ENCODE measurements around the gene KCNMA1. TPM values are rescaled to one million over a fixed set of nuclear protein-coding genes. Genes with fewer than 3 reads are reported as not detected.

Gene KCNMA1
- total RNA-seq, 4 donors from 2014 or later: 146 to 300 (median 265) TPM

DNA sequence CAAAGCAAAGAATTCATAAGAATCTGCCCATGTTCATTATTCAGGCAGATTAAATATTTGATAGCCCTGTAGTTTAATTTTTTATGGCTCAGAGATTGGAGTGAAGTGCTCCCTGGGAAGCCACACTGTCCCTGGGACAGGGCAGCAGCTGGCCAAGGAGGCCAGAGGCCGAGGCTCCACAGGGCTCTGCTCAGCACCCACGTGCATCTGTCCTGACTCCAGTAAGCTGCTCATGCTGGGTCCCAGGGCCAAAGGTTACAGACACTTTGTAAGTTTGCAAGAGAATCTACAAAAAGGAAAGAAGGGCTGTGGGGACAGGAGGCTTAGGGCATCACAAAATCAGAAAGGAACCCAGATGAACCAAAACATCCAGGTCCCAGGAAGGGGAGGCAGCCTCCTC lies 155.5 kb downstream of the KCNMA1 start:
- Histone ChIP-seq H3K27me3 (no peaks in the 10 kb centered on the region), H3K4me3 (no peak overlapping the region), H3K27ac (replicated peaks in 1 of 4) (peak overlapping the region in 1 of 4 donors; percentile 38), H3K9me3 (no peaks in the 10 kb centered on the region), H3K36me3 (no peaks in the 10 kb centered on the region), H3K4me1 (peaks cover 3 to 61% (median 45%) of the 10 kb centered on the region in 4 donors)
- intact Hi-C loops (cut with DNase I): no loop called here
- no peak for DNase-seq (ENCODE audit: extremely low spot score)
- WGBS: 68% methylated on average over 2 of the region's 2 CpGs
- TF ChIP-seq, protein P1, sequence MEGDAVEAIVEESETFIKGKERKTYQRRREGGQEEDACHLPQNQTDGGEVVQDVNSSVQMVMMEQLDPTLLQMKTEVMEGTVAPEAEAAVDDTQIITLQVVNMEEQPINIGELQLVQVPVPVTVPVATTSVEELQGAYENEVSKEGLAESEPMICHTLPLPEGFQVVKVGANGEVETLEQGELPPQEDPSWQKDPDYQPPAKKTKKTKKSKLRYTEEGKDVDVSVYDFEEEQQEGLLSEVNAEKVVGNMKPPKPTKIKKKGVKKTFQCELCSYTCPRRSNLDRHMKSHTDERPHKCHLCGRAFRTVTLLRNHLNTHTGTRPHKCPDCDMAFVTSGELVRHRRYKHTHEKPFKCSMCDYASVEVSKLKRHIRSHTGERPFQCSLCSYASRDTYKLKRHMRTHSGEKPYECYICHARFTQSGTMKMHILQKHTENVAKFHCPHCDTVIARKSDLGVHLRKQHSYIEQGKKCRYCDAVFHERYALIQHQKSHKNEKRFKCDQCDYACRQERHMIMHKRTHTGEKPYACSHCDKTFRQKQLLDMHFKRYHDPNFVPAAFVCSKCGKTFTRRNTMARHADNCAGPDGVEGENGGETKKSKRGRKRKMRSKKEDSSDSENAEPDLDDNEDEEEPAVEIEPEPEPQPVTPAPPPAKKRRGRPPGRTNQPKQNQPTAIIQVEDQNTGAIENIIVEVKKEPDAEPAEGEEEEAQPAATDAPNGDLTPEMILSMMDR (IDR thresholded peaks at IDR 0.05): no peak
- TF ChIP-seq POLR2AphosphoS5 (IDR thresholded peaks at IDR 0.05) (no peak), EP300 (IDR thresholded peaks at IDR 0.05) (no peak), POLR2A (IDR thresholded peaks at IDR 0.05; ENCODE audit: low read depth) (no peak)

GRCh38 chr10:77479586-77479985 lies 158.0 kb downstream of the KCNMA1 start:
- no peaks in the 10 kb centered on the region for H3K27me3 ChIP-seq
- no peak for TF ChIP-seq POLR2AphosphoS5 (IDR thresholded peaks at IDR 0.05)
- TF ChIP-seq, protein P1 (IDR thresholded peaks at IDR 0.05): no peak
- no peak for TF ChIP-seq POLR2A (IDR thresholded peaks at IDR 0.05; ENCODE audit: low read depth)
- TF ChIP-seq EP300 (IDR thresholded peaks at IDR 0.05): no peak
- H3K36me3 ChIP-seq: no peaks in the 10 kb centered on the region
- no peak for DNase-seq (ENCODE audit: extremely low spot score)
- no peak overlapping the region for H3K4me3 ChIP-seq
- H3K27ac ChIP-seq (replicated peaks in 1 of 4): peak overlapping the region; percentile 42 to 78 (median 72)
- no peaks in the 10 kb centered on the region for H3K9me3 ChIP-seq
- intact Hi-C loops (cut with DNase I): no loop called here
- 82% methylated on average over 8 of the region's 8 CpGs for WGBS
- H3K4me1 ChIP-seq: peaks cover 3 to 52% (median 40%) of the 10 kb centered on the region in 4 donors

DNA sequence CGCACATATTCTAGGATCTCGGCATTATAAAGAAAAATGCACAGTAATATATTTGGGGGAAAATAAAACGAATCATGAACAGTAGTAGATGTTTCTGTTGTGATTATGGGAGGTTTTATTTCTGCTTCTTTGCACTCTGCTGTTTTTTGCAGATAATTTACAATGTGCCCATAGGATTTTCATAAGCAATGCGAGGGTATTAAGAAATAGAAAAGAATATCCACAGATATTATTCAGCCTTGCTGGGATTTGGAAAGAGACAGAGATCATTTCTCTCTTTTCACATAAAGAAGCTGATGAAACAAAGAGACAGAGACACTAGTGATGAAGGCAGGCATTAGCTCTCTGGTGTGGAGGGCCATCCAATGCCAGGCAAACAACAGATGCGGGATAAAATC lies 158.6 kb downstream of the KCNMA1 start:
- TF ChIP-seq EP300 (IDR thresholded peaks at IDR 0.05): no peak
- TF ChIP-seq POLR2AphosphoS5 (IDR thresholded peaks at IDR 0.05): no peak
- TF ChIP-seq POLR2A (IDR thresholded peaks at IDR 0.05; ENCODE audit: low read depth): no peak
- TF ChIP-seq, protein P1 (IDR thresholded peaks at IDR 0.05): no peak
- H3K27me3 ChIP-seq: no peaks in the 10 kb centered on the region
- H3K36me3 ChIP-seq: no peaks in the 10 kb centered on the region
- H3K4me3 ChIP-seq: no peak overlapping the region
- no peaks in the 10 kb centered on the region for H3K9me3 ChIP-seq
- no peak for DNase-seq (ENCODE audit: extremely low spot score)
- peak overlapping the region; percentile 42 to 78 (median 72) for H3K27ac ChIP-seq (replicated peaks in 1 of 4)
- H3K4me1 ChIP-seq: peaks cover 3 to 53% (median 40%) of the 10 kb centered on the region in 4 donors
- intact Hi-C loops (cut with DNase I): no loop called here
- 65% methylated on average over 5 of the region's 5 CpGs for WGBS

DNA sequence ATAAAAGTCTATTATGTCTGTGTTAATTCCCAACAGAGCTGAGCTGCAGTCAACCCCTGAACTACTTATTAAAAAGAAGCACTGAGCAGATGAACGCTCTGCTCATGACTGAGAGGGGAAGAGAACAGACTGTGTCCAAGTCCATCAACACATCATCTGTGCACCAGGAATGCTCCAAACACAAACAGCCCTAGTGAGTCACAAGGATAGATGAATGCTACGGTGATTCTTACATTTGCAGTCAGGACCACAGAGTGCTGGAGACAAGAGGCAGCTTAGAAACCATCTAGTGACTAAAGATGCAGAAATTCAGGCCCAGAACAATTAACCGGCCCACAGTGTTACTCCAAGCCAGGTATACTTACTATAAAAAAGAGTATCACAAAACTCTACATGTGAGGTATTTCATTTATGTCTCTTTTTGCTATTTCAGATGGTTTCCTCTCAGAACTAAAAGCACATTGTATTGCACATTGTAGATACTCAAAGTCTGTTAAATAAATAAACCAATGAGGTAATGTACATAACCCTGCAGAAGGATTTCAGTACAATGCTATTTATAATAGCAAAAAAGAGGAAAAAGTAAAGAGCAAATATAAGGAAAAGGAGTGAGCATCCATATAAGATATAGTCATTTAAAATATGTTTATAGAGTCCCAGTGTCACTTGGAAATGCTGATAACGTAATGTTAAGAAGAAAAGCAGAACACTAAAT lies 159.2 kb downstream of the KCNMA1 start:
- TF ChIP-seq POLR2AphosphoS5 (IDR thresholded peaks at IDR 0.05) (peak; percentile 85 to 86), POLR2A (IDR thresholded peaks at IDR 0.05; ENCODE audit: low read depth) (no peak), EP300 (IDR thresholded peaks at IDR 0.05) (no peak)
- H3K4me1 ChIP-seq: peaks cover 3 to 49% (median 40%) of the 10 kb centered on the region in 4 donors

DNA sequence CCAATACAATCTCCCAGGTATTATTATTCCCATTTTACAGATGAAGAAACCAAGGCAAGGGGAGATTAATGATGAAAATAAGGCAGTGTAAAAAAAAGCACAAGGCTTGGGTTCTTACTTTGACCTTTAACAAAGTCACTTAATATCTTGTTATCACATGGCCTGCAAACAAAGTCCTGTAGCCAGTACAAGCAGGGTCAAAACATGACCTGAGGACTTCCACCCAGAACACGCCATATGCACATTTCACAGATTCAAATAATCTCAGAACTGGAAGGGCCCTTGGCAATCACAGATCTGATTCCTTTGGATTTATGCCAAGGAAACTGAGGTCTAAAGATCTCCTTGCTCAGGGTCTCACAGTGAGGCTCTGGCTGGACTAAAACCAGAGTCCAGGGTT lies 162.1 kb downstream of the KCNMA1 start:
- no peak for DNase-seq (ENCODE audit: extremely low spot score)
- TF ChIP-seq EP300 (IDR thresholded peaks at IDR 0.05): no peak
- TF ChIP-seq POLR2AphosphoS5 (IDR thresholded peaks at IDR 0.05): no peak
- TF ChIP-seq, protein P1 (IDR thresholded peaks at IDR 0.05): no peak
- TF ChIP-seq POLR2A (IDR thresholded peaks at IDR 0.05; ENCODE audit: low read depth): no peak

More for the DNA sequence above, 159.2 kb downstream of the KCNMA1 start:
- Histone ChIP-seq H3K27ac (replicated peaks in 1 of 4) (peak overlapping the region; percentile 42 to 78 (median 72)), H3K4me3 (no peak overlapping the region), H3K36me3 (no peaks in the 10 kb centered on the region), H3K9me3 (no peaks in the 10 kb centered on the region), H3K27me3 (no peaks in the 10 kb centered on the region)
- intact Hi-C loops (cut with DNase I): no loop called here
- no peak for DNase-seq (ENCODE audit: extremely low spot score)
- whole genome bisulfite sequencing: 53% methylated on average over 4 of the region's 4 CpGs

More for the DNA sequence above, 162.1 kb downstream of the KCNMA1 start:
- Histone ChIP-seq H3K4me1 (peaks cover 3 to 51% (median 35%) of the 10 kb centered on the region in 4 donors), H3K27ac (replicated peaks in 1 of 4) (peak overlapping the region in 1 of 4 donors; percentile 14), H3K36me3 (no peaks in the 10 kb centered on the region), H3K27me3 (no peaks in the 10 kb centered on the region), H3K4me3 (no peak overlapping the region), H3K9me3 (no peaks in the 10 kb centered on the region)
- intact Hi-C loops (cut with DNase I): no loop called here
- WGBS: 100% methylated on average over 1 of the region's 1 CpG
